HL-60 (cell line): ENCODE measurements around the gene WDFY2.

Experiments used
- DNase-seq, 2 experiments: peaks; one replicate each; pipeline ENCODE4 v3.0.0-alpha.2; 2010 to 2020; ENCODE audit warnings: low read depth in 1 of 2, low spot score in 1 of 2
- H3K27ac ChIP-seq: fragments of 250-450 bp; sonication (Bioruptor Pico); replicated peaks from 2 replicates; pipeline ENCODE4 v1.5.1; 2020; ENCODE audit warnings: mild to moderate bottlenecking, moderate library complexity
- H3K27me3 ChIP-seq: fragments of 250-450 bp; sonication (Bioruptor Pico); 2 replicates; pipeline ENCODE4 v1.5.1; 2021; ENCODE audit warnings: mild to moderate bottlenecking, moderate library complexity; ENCODE audit not compliant: insufficient read depth, poor library complexity, severe bottlenecking
- H3K4me3 ChIP-seq: replicated peaks from 2 replicates; pipeline ENCODE4 v1.5.1; 2011; ENCODE audit warnings: mild to moderate bottlenecking, control low read depth, low read length; ENCODE audit not compliant: insufficient read depth
- GABPA ChIP-seq: IDR thresholded peaks from 2 replicates; pipeline ENCODE4 v1.6.1; 2012; ENCODE audit warnings: low read depth
- POLR2AphosphoS5 ChIP-seq: IDR thresholded peaks from 2 replicates; pipeline ENCODE4 v1.6.1; 2012; ENCODE audit warnings: low read depth
- SPI1 ChIP-seq: IDR thresholded peaks from 2 replicates; pipeline ENCODE4 v1.6.1; 2012; ENCODE audit warnings: low read depth, mild to moderate bottlenecking, borderline replicate concordance
- TF ChIP-seq, protein P1 (sequence below): IDR thresholded peaks from 2 replicates; pipeline ENCODE4 v1.6.1; 2012; ENCODE audit warnings: low read depth; ENCODE audit not compliant: insufficient replicate concordance
- TF ChIP-seq, protein P2 (sequence below): IDR thresholded peaks from one replicate; pipeline ENCODE4 v1.5.1; 2011; ENCODE audit warnings: low read length, control low read depth, inconsistent platforms; ENCODE audit not compliant: insufficient read depth

Gene WDFY2

GRCh38 chr13:51608857-51609406, 24.7 kb downstream of the WDFY2 start:
- TF ChIP-seq, protein P1, sequence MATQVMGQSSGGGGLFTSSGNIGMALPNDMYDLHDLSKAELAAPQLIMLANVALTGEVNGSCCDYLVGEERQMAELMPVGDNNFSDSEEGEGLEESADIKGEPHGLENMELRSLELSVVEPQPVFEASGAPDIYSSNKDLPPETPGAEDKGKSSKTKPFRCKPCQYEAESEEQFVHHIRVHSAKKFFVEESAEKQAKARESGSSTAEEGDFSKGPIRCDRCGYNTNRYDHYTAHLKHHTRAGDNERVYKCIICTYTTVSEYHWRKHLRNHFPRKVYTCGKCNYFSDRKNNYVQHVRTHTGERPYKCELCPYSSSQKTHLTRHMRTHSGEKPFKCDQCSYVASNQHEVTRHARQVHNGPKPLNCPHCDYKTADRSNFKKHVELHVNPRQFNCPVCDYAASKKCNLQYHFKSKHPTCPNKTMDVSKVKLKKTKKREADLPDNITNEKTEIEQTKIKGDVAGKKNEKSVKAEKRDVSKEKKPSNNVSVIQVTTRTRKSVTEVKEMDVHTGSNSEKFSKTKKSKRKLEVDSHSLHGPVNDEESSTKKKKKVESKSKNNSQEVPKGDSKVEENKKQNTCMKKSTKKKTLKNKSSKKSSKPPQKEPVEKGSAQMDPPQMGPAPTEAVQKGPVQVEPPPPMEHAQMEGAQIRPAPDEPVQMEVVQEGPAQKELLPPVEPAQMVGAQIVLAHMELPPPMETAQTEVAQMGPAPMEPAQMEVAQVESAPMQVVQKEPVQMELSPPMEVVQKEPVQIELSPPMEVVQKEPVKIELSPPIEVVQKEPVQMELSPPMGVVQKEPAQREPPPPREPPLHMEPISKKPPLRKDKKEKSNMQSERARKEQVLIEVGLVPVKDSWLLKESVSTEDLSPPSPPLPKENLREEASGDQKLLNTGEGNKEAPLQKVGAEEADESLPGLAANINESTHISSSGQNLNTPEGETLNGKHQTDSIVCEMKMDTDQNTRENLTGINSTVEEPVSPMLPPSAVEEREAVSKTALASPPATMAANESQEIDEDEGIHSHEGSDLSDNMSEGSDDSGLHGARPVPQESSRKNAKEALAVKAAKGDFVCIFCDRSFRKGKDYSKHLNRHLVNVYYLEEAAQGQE, result no peak
- TF ChIP-seq, protein P2, sequence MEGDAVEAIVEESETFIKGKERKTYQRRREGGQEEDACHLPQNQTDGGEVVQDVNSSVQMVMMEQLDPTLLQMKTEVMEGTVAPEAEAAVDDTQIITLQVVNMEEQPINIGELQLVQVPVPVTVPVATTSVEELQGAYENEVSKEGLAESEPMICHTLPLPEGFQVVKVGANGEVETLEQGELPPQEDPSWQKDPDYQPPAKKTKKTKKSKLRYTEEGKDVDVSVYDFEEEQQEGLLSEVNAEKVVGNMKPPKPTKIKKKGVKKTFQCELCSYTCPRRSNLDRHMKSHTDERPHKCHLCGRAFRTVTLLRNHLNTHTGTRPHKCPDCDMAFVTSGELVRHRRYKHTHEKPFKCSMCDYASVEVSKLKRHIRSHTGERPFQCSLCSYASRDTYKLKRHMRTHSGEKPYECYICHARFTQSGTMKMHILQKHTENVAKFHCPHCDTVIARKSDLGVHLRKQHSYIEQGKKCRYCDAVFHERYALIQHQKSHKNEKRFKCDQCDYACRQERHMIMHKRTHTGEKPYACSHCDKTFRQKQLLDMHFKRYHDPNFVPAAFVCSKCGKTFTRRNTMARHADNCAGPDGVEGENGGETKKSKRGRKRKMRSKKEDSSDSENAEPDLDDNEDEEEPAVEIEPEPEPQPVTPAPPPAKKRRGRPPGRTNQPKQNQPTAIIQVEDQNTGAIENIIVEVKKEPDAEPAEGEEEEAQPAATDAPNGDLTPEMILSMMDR, result no peak
- no peak for TF ChIP-seq POLR2AphosphoS5
- no peak for TF ChIP-seq SPI1
- no peak for TF ChIP-seq GABPA
- H3K27me3 ChIP-seq, result no peaks in the 10 kb centered on the region
- no peak overlapping the region for H3K27ac ChIP-seq
- no peak overlapping the region for H3K4me3 ChIP-seq
- no peak for DNase-seq

- no peak overlapping the region for H3K27ac ChIP-seq
Observed at GRCh38 chr13:51612867-51613266, 28.6 kb downstream of the WDFY2 start.

DNA sequence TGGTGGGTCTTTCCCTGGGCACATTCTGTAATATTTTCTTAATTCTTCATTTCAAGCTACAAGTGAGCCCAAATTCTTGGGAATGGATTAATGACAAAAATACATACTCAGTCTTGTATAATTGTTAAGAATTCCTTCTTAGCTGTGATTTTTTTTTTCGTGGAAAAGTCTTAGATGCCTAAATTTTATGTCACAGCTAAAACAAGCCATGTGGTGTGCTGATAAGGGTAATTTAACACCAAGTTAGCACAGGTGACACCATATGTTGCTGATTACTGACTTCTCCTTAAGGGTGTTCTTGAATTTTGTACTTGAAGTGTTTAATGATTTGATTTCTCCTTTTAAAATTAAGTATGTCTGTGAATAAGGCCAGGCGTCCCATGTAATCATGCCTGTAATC, 29.3 kb downstream of the WDFY2 start:
- no peak overlapping the region for H3K27ac ChIP-seq

More at GRCh38 chr13:51612867-51613266, 28.6 kb downstream of the WDFY2 start:
- Histone ChIP-seq H3K4me3 (no peak overlapping the region), H3K27me3 (no peaks in the 10 kb centered on the region)
- TF ChIP-seq POLR2AphosphoS5 (no peak), GABPA (no peak)
- TF ChIP-seq, protein P2, result no peak
- TF ChIP-seq, protein P1, result no peak
- DNase-seq, result no peak

More for the DNA sequence above, 29.3 kb downstream of the WDFY2 start:
- Histone ChIP-seq H3K27me3 (no peaks in the 10 kb centered on the region), H3K4me3 (no peak overlapping the region)
- TF ChIP-seq POLR2AphosphoS5 (no peak), GABPA (no peak), SPI1 (no peak)
- TF ChIP-seq, protein P2, result no peak
- TF ChIP-seq, protein P1, result no peak
- no peak for DNase-seq
